HG02943 (cell line): ENCODE results near the gene CHST12.

Source experiments
- ATAC-seq: cut with Tn5 transposase; IDR thresholded peaks from one replicate; pipeline ENCODE4 v1.9.1; 2021; ENCODE audit warnings: mild to moderate bottlenecking, low read depth, moderate library complexity; ENCODE audit not compliant: unreplicated experiment

The CHST12 gene

GRCh38 chr7:2433713-2434550 is 30.5 kb downstream of the CHST12 start:
- ATAC-seq, result no peak

- ATAC-seq, result no peak
Measured at GRCh38 chr7:2435146-2435545, 31.7 kb downstream of the CHST12 start.

GRCh38 chr7:2436341-2437104 is 33.1 kb downstream of the CHST12 start:
- ATAC-seq, result no peak

DNA sequence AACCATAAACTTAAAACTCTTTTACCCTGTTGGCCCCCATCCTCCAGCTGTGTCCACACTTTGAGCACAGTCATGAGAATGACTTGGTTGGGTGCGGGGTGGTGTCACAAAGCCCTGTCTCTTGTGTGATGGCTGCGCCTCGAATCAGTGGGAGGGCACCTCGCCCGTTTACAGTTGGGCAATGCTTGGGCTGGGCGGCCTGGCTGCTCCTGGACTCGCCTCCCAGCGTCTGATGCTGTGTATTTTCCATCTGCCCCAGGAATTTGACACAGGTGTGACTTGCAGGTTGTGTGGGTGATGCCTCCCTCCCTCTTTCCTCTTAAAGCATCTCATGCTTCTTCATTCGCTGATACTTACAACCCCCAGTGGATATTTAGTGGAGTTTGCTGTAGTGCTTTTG is 33.7 kb downstream of the CHST12 start:
- no peak for ATAC-seq

DNA sequence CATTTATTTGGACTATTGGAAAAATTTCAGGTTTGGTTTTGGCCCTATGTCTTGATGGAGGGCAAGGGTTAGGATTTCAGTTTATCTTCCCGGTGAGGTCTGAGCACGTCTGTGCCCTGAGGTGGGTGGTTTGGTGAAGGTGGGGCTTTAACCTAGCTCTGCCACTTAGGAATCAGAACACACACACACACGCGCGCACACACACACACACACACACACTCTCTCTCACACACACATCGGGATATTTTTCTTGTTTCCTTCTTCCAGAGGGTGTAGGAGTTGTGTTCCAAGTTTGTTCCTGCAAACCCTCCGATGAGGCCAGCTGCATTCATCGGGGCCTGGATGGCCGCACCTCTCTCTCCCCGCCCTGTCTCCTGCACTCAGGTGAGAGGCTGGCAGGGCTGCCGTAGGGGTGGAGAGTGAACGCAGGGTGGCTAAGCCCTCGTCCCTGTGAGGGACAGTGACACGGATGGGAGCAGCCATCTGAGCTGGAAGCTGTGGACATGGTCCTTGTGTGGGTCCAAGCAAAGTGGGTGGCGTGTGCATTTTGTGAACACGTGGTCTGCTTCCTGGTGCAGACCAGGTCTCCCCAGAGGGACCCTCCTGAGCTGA is 34.2 kb downstream of the CHST12 start:
- ATAC-seq, result no peak

DNA sequence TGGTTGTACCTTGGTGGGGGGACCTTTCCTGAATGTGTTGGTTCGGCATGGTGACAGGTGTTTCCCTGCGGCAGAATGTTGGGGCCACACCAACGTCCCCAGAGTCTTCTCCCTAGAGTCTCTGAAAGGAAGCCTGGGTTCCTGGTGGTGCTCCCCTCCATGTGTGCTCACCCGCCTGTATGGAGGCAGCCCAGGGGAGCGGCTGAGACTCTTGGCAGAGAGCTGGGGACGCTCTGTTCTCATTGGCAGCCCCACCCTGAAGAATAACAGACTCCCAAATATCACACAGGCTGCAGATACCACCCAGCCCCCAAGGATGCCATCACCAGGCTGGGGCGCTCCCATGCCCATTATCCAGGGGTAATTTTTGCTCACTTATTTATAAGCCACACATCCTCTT is 34.8 kb downstream of the CHST12 start:
- no peak for ATAC-seq

- ATAC-seq, result no peak
Measured at GRCh38 chr7:2438775-2439174, 35.4 kb downstream of the CHST12 start.

- no peak for ATAC-seq
Measured at GRCh38 chr7:2440608-2441245, 37.3 kb downstream of the CHST12 start.

DNA sequence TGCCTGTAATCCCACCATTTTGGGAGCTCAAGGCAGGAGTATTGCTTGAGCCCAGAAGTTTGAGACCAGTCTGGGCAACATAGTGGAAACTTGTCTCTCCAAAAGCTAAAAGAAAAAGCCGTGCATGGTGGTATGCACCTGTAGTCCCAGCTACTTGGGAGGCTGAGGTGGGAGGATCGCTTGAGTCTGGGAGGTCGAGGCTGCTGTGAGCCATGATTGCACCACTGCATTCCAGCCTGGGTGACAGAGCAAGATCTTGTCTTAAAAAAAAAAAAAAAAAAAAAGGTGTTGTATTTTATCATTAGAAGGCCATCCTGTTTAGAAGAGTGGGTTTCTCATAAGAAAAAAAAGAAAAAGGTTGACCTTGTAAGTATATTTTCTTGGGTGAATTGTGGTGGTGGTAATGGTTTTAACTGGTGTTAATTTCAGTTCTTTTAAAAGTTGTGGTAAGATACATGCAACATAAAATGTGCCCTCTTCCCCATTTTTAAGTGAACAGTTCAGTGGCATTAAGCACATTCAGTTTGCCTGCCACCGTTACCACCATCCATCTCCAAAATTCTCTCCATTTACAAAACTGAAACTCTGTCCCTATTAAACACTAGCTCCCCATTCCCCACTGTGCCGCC is 38.1 kb downstream of the CHST12 start:
- ATAC-seq, result no peak

DNA sequence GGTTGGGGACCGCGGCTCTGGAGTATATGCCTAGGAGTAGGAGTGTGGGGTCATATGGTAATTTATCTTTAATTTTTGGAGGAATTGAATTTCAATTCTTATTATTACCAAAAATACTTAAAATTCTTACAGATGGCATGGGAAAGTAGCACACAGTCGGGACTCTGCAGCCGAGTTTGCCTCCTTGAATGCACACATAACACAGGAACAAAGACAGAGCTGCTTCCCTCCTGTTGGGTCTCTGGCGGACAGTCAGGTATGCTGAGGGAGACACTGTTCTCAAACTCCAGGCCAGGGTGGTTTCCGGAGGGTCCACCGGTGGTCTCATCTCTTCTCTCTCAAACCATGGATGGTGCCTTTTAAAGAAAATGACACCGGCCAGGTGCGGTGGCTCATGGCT is 40.1 kb downstream of the CHST12 start:
- ATAC-seq, result no peak

DNA sequence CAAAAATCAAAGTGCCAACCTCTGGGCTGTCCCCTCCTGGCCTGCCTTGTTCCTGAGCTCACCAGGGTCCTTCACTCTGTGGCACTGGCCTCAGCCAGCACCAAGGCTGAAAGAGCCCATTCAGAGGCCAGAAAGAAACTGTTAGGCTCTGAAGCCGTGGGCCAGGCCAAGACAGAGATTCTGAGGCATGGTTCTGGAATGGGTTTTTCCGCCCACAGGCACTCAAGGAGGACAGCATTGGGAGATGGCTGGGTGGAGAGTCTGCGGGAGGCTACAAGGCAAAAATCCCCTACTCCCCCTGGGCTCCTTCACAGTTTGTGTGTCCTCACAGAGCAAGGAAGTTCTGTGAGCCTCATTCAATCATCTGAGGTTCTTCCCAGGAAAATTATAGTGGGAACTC is 41.1 kb downstream of the CHST12 start:
- ATAC-seq, result no peak

- no peak for ATAC-seq
Measured at GRCh38 chr7:2445047-2445446, 41.6 kb downstream of the CHST12 start.

DNA sequence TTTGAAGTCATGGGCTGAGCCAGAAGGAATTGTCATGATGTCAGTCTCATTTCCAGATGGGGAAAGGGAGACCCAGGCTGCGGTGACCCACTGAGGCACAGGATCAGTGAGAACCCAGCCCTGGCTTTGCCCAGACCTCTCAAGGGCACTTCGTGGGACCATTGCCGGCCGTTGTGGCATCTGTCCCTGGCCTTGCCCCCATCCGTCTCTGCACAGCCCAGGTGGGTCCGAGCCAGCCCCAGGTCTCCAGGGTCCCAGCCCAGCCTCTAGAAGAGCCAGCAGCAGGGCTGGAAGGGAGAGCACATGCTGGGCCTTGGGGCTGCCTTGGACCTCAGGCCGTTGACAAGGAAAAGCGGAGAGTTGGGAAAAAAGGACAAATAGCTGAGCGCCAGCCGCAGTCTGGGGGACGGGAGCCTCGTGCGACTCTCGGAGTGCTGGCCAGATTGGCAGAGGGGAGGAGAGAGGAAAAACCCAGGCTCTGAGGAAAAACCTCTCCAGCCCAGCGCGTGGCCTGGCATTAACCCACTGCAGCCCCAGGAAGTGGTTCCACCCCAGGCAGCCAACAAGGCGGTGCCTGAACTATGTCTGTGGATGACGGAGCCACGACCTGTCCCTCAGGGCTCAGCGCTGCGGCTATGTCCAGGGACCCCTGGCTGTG is 42.6 kb downstream of the CHST12 start:
- no peak for ATAC-seq

DNA sequence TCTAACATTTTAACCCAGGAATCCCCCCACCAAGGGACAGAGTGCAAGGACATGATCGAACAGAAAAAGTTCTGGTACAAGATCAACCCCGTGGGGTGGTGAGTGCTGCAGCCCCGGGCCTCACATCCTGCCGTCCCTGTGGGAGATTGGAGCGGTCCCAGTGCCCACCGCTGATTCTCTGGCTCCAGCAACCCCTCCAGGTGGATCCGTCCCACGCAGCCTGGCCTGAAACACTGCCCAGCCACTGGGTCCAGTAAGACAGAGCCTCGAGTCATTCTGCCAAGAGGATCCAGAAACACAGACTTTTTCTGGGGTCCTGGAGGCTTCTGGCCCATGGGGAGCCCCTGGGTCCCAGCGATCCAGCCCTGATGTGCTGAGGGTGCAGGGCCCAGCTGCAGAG is 43.3 kb downstream of the CHST12 start:
- ATAC-seq, result no peak

GRCh38 chr7:2450198-2451107 is 47.0 kb downstream of the CHST12 start:
- no peak for ATAC-seq

DNA sequence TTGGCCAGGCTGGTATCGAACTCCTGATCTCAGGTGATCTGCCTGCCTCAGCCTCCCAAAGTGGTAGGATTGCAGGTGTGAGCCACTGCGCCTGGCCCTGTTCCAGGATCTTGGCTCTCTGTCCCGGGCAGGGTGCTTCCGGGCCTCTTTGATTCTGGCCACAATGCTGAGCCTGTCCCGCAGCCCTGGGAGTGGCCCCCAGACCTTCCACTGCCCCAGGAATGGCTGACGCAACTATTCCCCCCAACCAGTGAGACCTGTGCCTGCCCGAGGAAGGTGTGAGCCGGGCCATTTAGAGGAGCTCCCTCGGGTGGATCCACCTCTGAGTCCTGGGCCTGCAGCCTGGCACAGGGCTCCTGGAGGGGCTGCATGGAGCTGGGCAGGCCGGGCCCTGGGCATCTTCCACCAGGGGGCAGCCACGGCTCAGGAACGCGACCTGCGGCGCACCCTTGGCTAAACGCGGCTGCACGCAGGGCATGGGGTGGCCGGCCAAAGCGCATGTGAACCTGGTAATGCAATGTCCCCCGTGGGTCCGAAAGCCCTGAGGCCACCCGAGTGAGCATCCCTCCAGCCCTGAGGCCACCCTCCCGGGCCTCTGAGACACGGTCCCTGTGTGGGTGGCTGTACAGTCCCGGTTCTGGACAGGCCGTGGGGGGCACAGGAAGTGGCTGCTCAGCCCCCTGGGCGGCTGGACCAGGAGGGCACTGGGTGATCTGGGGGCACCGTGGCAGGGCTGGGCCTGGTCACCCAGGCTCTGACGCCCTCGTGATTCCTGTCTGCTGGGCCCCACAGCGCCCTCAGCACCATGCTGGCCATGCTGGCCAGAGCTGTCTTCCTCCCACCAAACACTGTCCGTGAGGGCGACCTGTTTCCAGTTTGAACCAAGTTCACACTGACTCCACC is 48.0 kb downstream of the CHST12 start:
- ATAC-seq, result no peak

- ATAC-seq, result no peak
Measured at GRCh38 chr7:2452074-2452507, 48.7 kb downstream of the CHST12 start.
